Dermis microvascular lymphatic vessel endothelial cell (primary cell): ENCODE measurements around the gene HTRA3. TPM values are rescaled to one million over a fixed set of nuclear protein-coding genes. Genes with fewer than 3 reads are reported as not detected.

Source experiments
- DNase-seq, 2 donors: peaks; one replicate each; pipeline versions ENCODE4 v3.0.0 to v3.0.0-alpha.2; 2010; ENCODE audit warnings: low read depth in 2 of 2
- total RNA-seq: library from RNA; depleted of rRNA; stranded (reverse); fragments of >200 nt; gene quantifications from 2 replicates; pipeline ENCODE4 v1.2.1, GENCODE V29; 2014

The HTRA3 gene
- total RNA-seq, 1 donor from 2014 or later = 1.4 TPM

- no peak for DNase-seq
Measured at GRCh38 chr4:8245884-8246833, 23.4 kb upstream of the HTRA3 start.

DNA sequence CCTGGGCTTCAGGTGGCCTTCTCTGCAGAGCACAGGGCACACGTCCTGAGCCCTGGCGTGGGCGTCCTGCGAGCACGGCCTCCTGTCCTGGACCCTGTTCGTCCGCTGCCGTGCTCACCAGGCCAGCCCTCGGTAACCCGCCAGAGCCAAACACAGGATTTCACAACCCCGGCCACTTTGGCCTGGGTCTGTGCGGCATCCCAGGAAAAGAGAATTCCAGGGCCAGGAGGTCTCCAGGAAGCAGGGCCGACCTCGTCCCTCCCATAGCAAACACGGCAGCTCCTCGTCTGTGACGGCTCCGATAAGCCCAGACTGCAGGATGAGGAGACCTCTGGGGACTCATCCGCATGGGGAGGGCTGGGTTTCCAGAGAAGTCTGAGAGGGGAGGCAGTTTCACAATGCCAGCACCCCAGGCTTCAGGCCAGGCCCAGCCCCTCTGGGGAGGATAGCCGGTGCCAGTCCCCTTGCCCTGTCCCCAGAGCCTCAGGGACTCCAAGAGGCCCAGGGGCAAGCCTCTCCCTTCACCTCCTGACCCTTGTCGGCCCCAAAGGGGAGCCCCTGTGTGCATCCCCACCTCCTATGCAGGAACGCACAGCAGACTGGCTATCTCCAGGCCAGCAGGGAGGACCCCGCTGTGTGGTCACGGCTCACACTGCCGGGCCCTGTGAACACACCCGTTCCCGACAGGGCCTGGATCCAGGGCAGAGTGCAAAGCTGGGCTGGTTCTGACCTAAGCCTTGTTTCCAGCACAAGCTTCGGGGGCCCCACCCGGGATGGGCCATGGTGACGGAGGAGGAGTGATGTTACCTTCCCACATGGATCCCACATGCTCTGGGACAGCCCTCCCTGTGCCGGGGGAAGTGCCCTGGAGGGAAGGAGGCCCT, 22.3 kb upstream of the HTRA3 start:
- no peak for DNase-seq

GRCh38 chr4:8248091-8248490, 21.5 kb upstream of the HTRA3 start:
- peak in 1 of 2 donors; percentile 44 for DNase-seq

DNA sequence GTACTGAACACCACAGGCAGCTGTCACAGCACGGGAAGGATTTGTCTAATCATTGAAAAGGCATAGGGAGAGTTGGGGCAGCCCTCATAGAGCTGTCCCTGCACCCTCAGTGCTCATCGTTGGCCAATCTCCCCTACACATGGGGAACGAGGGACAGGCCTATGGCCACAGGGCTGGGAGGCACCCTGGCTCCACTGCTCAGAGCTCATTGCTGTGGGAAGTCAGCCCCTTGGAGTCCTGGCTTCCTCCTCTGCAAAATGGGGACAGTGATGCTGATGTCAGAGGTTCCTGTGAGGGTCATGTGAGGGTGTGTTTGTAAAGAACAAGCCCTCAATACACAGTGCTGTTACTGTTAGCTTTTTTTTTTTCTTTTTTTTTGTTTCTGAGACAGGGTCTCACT, 19.3 kb upstream of the HTRA3 start:
- no peak for DNase-seq

DNA sequence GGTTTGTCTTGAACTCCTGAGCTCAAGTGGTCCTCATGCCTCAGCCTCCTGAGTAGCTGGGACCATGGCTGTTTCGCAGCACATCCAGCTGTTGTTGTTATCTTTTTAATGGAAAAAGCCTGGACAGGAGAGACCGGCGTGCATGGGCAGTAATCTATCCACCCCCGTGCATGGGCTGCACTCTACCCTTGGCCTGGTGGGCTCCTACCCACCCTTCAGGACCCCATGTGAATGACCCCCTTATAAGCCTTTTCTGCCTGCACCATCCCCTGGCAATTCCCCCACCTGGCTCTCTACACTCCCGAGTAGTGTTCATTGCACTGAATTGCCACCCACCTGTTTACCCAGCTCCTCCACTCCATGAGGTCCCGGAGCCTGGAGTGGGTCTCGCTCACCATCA, 18.9 kb upstream of the HTRA3 start:
- DNase-seq = no peak

GRCh38 chr4:8251110-8251883, 18.3 kb upstream of the HTRA3 start:
- no peak for DNase-seq

DNA sequence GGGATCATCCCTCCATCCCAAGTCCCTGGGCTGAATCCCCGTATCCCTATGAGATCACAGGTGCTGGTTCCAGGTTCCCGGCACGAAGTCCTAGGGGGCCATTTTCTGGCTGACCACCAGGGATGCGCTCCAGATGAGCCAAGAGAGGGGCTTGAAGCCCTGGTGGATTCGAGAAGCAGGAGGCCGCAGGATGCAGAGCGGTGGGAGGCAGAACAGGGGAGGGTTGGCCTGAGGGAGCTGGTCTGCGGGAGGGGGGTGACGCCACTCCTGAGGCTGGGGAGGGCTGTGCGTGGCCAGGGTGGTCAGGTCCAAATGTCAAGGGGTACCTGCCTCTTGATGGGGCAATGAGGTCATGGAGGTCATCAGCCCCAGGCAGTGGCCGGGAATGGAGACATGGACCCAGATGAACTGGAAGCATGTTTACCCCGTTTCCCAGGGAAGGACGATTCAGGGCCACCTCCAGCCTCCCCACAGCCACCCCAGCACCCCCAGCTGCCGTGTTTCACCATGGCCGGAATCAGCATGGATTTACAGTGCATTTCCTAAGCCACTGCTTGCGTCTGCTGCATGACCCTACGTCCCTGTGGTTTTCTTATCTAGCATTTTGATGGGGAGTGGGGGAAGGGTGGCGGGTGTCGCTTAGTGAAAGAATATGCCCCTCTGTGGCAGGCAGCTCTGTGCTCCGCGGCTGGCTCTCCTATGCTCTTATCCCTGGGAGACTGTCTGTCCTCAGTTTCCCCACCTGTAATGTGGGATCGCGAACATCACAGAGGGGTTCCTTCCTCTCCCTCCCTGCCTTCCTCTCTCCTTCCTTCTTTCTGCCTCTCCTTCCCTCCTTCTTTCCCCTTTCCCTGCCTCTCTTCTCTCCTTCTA, 17.0 kb upstream of the HTRA3 start:
- no peak for DNase-seq

DNA sequence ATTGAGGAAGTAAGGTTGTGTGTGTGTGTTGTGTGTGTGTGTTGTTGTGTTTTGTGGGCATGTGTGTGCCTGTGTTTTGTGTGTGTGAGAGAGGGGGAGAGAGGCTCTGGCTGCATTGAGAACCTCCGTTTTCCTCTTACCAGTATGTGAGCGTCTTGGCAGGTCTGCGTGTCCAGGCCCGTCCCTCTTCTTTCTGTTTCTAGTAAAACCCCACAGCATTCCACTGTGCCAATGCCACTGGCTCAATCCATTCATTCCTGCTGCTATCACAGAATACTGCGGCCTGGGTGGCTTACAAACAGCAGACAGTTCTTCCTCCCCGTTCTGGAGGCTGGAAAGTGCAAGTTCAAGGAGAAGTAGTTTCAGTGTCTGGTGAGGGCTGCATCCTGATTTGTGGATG, 15.5 kb upstream of the HTRA3 start:
- DNase-seq = no peak

GRCh38 chr4:8255698-8256441, 13.7 kb upstream of the HTRA3 start:
- no peak for DNase-seq

- DNase-seq = no peak
Measured at GRCh38 chr4:8257854-8258253, 11.7 kb upstream of the HTRA3 start.

DNA sequence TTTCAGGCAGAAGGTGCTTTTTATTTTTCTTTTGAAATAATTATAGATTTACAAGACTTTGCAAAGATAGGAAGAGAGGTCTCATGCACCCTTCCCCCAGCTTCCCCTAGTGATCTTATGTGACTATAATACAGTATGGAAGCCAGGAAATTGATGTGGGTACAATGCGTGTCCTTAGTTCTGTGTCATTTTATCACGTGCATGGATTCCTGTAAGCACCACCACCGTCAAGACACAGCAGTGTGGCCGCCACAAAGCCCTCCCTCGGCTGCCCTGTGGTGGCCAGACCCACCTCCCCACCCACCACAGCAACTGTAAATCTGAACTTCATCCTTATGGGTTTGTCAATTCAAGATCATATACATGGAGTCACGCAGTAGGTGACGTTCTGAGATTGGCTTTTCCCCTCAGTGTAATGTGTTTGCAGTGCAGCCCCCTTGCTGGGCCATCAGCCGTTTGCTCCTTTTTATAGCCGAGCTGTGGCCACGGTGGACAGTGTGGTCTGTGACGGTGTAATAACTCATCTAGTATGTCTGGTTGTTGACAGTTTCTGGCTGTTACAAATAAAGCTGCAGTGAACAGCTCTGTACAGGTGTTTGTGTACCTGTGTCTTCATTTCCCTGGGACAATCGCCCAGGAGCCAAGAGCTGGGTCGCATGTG, 10.9 kb upstream of the HTRA3 start:
- no peak for DNase-seq

DNA sequence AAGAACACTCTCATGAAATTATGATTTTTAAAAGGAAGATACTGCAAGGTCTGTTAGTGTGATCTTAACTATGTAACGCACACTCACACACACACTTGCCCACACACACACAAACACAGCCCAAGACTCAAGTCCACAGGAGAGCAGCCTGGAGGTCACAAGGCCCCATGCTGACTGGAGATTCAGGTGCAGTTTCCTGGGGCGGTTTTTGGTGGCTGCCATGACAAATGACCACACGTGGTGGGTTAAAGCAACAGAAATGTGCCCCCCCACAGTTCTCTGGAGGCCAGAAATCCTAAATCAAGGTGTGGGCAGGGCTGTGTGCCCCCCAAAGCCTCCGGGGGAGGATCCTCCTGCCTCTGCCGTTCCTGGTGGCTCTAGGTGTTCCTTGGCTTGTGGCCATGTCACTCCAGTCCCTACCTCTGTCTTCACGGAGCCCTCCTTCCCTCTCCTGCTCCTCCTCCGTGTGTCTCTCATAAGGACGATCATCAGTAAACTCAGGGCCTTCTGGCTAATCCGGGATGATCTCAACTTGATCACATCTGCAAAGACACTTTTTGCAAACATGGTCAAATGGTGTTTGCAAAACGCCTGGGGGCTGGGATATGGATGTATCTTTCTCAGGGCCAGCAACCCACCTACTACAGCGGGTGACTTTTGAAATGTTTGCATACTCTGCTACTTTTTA, 9.7 kb upstream of the HTRA3 start:
- no peak for DNase-seq

DNA sequence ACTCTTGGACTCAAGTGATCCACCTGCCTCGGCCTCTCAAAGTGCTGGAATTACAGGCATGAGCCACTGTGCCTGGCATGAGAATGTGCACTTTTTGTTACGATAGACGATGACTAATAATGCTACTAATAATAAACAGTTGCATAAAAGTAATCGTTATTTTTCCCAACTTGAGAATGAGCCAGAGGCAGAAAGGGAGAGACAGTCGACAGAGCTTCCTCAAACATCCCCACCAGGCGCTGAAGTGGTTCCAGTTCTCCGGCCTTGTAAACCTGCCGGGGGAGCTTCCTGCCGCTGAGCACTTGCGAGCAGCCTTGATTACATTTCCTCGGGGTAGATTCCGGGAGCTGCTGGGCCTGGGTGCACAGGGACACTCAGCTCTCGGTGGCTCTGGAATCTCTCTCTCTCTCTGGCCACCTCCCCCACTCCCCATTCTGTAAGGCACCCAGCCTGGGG, 8.9 kb upstream of the HTRA3 start:
- DNase-seq = peak in 1 of 2 donors; percentile 57

DNA sequence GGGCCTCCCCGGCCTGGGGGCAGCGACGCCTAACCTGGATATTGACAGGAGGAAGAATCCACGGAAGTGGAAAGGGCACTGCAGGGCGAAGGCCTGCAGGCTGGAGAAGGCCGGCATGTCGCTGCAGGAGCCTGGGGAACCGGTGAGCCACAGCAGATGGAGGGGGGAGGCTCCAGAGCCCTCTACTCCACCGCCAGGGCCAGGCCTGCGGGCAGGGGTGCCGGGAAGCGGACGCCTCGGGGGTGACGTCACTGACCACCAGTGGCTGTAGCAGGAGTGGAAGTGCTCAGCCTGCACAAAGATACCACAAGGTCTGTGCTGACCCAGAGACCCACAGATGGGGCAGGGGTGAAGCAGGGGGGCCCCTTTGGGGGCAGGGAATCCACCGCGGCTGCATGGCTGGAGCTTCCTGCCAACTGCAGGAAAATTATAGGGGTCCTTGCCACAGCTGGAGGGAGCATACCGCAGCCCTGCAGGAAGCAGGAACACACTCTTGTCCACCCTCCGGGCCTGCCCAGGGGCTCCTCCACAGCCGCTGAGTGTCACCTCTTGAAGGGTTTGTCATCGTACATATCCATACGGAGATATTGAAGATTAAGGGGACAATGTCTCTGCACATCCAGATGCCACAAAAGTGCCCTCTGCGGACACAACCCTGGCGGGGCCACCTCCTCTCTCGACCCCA, 7.6 kb upstream of the HTRA3 start:
- DNase-seq = no peak

GRCh38 chr4:8262637-8263322, 6.8 kb upstream of the HTRA3 start:
- no peak for DNase-seq

GRCh38 chr4:8263397-8263796, 6.2 kb upstream of the HTRA3 start:
- DNase-seq = no peak

DNA sequence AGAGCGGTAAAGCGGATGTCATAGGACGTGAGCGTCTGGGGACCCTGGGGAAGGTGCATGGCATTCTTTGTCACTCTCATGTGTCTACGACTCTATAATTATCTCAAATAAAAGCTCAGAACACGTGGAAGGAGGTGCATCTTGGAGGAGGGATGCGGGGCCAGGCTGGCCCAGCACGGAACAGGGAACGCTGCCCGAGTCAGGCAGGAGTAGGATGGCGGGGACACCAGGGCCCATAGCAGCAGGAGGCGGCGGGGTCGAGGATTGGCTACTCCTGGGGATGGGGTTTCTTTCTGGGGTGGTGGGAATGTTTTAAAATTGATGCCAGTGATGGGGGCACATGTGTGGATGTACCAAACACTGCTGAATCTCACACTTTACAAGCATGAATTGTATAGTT, 5.4 kb upstream of the HTRA3 start:
- DNase-seq = no peak
